ENCODE data around the gene CYP3A5. TPM values are rescaled to one million over a fixed set of nuclear protein-coding genes. Genes with fewer than 3 reads are reported as not detected.
A peak's percentile ranks its signal among the peaks of the same experiment; 100 is the strongest.

The CYP3A5 gene
- total and polyA plus RNA-seq, 2 of the 13 experiments (the other 11 are each of a cell fraction or from before 2014, with no cell fraction given) = 5.7 to 9.3 TPM

DNA sequence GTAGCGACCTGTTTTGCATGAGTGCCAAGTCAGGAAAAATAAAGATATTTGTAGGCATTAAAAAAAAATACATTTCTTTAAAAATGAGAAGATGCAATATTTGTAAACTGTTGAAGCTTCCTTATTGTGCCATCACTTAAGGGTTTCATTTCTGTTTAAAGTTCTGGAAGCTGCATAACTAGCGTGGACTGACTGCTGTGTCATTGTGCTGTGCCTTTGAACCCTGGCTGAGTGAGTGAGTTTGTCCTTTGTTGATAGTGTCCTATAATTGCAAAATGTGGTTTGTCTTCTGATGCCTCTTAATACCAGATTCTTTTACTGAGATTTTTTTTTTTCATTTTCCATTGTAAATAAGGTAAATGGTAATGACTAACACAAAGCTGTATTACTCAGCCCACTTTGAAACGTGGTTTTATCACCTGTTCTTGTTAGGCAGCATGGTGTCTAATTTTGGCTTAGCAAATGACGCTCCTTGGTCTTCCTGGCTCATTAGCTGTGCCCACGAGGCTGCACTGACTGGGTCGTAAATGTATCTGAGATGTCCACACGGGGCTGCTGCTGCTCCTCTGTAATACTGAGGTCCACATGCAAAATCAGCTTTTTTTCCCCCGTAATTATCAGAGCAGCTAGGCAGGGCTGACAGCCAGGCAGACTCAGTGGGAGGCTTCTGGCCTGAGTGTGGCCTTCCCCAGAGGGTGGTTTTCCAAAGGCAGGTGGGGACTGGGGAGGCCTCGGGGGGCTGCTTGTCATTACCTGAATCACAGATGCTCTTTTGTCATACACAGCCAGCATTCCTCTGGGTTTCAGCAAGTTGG is 48.3 kb downstream of the CYP3A5 start (continued):
- TF ChIP-seq ZNF350 (CRISPR knock-in tag; IDR thresholded peaks at IDR 0.05; ENCODE audit: borderline replicate concordance, low read depth) (peak; percentile 40; the same call in 1 of the 2 replicates), REL (CRISPR knock-in tag; conservative IDR thresholded peaks at IDR 0.05) (no peak), ZNF274 (CRISPR knock-in tag; IDR thresholded peaks at IDR 0.05) (no peak), NFIB (CRISPR knock-in tag; IDR thresholded peaks at IDR 0.05; ENCODE audit: borderline replicate concordance) (no peak), ZNF17 (CRISPR knock-in tag; IDR thresholded peaks at IDR 0.05) (no peak), PHB2 (IDR thresholded peaks at IDR 0.05; ENCODE audit: partially characterized antibody) (no peak), NRL (CRISPR knock-in tag; IDR thresholded peaks at IDR 0.05; ENCODE audit: borderline replicate concordance) (no peak), SALL1 (CRISPR knock-in tag; IDR thresholded peaks at IDR 0.05) (peak; percentile 79), YEATS2 (CRISPR knock-in tag; IDR thresholded peaks at IDR 0.05; ENCODE audit: borderline replicate concordance) (no peak), ZNF850 (CRISPR knock-in tag; conservative IDR thresholded peaks at IDR 0.05) (no peak)
- TF ChIP-seq, protein P1, sequence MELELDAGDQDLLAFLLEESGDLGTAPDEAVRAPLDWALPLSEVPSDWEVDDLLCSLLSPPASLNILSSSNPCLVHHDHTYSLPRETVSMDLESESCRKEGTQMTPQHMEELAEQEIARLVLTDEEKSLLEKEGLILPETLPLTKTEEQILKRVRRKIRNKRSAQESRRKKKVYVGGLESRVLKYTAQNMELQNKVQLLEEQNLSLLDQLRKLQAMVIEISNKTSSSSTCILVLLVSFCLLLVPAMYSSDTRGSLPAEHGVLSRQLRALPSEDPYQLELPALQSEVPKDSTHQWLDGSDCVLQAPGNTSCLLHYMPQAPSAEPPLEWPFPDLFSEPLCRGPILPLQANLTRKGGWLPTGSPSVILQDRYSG (CRISPR knock-in tag; IDR thresholded peaks at IDR 0.05) = no peak
- TF ChIP-seq, protein P2, sequence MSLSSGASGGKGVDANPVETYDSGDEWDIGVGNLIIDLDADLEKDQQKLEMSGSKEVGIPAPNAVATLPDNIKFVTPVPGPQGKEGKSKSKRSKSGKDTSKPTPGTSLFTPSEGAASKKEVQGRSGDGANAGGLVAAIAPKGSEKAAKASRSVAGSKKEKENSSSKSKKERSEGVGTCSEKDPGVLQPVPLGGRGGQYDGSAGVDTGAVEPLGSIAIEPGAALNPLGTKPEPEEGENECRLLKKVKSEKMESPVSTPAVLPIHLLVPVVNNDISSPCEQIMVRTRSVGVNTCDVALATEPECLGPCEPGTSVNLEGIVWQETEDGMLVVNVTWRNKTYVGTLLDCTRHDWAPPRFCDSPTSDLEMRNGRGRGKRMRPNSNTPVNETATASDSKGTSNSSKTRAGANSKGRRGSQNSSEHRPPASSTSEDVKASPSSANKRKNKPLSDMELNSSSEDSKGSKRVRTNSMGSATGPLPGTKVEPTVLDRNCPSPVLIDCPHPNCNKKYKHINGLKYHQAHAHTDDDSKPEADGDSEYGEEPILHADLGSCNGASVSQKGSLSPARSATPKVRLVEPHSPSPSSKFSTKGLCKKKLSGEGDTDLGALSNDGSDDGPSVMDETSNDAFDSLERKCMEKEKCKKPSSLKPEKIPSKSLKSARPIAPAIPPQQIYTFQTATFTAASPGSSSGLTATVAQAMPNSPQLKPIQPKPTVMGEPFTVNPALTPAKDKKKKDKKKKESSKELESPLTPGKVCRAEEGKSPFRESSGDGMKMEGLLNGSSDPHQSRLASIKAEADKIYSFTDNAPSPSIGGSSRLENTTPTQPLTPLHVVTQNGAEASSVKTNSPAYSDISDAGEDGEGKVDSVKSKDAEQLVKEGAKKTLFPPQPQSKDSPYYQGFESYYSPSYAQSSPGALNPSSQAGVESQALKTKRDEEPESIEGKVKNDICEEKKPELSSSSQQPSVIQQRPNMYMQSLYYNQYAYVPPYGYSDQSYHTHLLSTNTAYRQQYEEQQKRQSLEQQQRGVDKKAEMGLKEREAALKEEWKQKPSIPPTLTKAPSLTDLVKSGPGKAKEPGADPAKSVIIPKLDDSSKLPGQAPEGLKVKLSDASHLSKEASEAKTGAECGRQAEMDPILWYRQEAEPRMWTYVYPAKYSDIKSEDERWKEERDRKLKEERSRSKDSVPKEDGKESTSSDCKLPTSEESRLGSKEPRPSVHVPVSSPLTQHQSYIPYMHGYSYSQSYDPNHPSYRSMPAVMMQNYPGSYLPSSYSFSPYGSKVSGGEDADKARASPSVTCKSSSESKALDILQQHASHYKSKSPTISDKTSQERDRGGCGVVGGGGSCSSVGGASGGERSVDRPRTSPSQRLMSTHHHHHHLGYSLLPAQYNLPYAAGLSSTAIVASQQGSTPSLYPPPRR (CRISPR knock-in tag; IDR thresholded peaks at IDR 0.05; ENCODE audit: borderline replicate concordance) = no peak
- TF ChIP-seq, protein P3, sequence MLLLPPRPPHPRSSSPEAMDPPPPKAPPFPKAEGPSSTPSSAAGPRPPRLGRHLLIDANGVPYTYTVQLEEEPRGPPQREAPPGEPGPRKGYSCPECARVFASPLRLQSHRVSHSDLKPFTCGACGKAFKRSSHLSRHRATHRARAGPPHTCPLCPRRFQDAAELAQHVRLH (CRISPR knock-in tag; IDR thresholded peaks at IDR 0.05; ENCODE audit: borderline replicate concordance, low read depth) = peak; percentile 37; the same call in 1 of the 2 replicates
- TF ChIP-seq, protein P4, sequence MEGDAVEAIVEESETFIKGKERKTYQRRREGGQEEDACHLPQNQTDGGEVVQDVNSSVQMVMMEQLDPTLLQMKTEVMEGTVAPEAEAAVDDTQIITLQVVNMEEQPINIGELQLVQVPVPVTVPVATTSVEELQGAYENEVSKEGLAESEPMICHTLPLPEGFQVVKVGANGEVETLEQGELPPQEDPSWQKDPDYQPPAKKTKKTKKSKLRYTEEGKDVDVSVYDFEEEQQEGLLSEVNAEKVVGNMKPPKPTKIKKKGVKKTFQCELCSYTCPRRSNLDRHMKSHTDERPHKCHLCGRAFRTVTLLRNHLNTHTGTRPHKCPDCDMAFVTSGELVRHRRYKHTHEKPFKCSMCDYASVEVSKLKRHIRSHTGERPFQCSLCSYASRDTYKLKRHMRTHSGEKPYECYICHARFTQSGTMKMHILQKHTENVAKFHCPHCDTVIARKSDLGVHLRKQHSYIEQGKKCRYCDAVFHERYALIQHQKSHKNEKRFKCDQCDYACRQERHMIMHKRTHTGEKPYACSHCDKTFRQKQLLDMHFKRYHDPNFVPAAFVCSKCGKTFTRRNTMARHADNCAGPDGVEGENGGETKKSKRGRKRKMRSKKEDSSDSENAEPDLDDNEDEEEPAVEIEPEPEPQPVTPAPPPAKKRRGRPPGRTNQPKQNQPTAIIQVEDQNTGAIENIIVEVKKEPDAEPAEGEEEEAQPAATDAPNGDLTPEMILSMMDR (CRISPR knock-in tag; IDR thresholded peaks at IDR 0.05) = peak; percentile 86
- TF ChIP-seq, protein P5, sequence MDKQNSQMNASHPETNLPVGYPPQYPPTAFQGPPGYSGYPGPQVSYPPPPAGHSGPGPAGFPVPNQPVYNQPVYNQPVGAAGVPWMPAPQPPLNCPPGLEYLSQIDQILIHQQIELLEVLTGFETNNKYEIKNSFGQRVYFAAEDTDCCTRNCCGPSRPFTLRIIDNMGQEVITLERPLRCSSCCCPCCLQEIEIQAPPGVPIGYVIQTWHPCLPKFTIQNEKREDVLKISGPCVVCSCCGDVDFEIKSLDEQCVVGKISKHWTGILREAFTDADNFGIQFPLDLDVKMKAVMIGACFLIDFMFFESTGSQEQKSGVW (CRISPR knock-in tag; IDR thresholded peaks at IDR 0.05; ENCODE audit: borderline replicate concordance) = no peak
- TF ChIP-seq, protein P6, sequence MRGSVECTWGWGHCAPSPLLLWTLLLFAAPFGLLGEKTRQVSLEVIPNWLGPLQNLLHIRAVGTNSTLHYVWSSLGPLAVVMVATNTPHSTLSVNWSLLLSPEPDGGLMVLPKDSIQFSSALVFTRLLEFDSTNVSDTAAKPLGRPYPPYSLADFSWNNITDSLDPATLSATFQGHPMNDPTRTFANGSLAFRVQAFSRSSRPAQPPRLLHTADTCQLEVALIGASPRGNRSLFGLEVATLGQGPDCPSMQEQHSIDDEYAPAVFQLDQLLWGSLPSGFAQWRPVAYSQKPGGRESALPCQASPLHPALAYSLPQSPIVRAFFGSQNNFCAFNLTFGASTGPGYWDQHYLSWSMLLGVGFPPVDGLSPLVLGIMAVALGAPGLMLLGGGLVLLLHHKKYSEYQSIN (CRISPR knock-in tag; IDR thresholded peaks at IDR 0.05; ENCODE audit: borderline replicate concordance) = no peak

Data from HepG2 (cell line).